AG08396 (cell line): Measurements from ENCODE around the gene ASIC2.

Experiments
- DNase-seq: peaks from one replicate; pipeline ENCODE4 v3.0.0; 2012; ENCODE audit warnings: low spot score, mixed read lengths

The ASIC2 gene

GRCh38 chr17:33287096-33287725 lies 5.9 kb downstream of the ASIC2 start:
- DNase-seq = no peak

- no peak for DNase-seq
Measured at GRCh38 chr17:33285413-33285812, 7.7 kb downstream of the ASIC2 start.

GRCh38 chr17:33284022-33284421 lies 9.1 kb downstream of the ASIC2 start:
- peak; percentile 68 for DNase-seq

- no peak for DNase-seq
Measured at GRCh38 chr17:33280162-33280943, 12.7 kb downstream of the ASIC2 start.

- no peak for DNase-seq
Measured at GRCh38 chr17:33277436-33278100, 15.5 kb downstream of the ASIC2 start.

GRCh38 chr17:33273743-33274410 lies 19.2 kb downstream of the ASIC2 start:
- DNase-seq = no peak

GRCh38 chr17:33273271-33273670 lies 19.8 kb downstream of the ASIC2 start:
- no peak for DNase-seq

- no peak for DNase-seq
Measured at GRCh38 chr17:33272438-33272837, 20.7 kb downstream of the ASIC2 start.

GRCh38 chr17:33269337-33270060 lies 23.6 kb downstream of the ASIC2 start:
- DNase-seq = no peak

GRCh38 chr17:33267851-33268548 lies 25.1 kb downstream of the ASIC2 start:
- no peak for DNase-seq

- DNase-seq = peak; percentile 61
Measured at GRCh38 chr17:33267271-33267790, 25.8 kb downstream of the ASIC2 start.

GRCh38 chr17:33266611-33267010 lies 26.5 kb downstream of the ASIC2 start:
- DNase-seq = no peak

GRCh38 chr17:33266116-33266515 lies 27.0 kb downstream of the ASIC2 start:
- no peak for DNase-seq

- no peak for DNase-seq
Measured at GRCh38 chr17:33263396-33263795, 29.7 kb downstream of the ASIC2 start.

- no peak for DNase-seq
Measured at GRCh38 chr17:33262266-33263123, 30.6 kb downstream of the ASIC2 start.

GRCh38 chr17:33261820-33262219 lies 31.3 kb downstream of the ASIC2 start:
- no peak for DNase-seq

GRCh38 chr17:33260638-33261037 lies 32.5 kb downstream of the ASIC2 start:
- DNase-seq = no peak

GRCh38 chr17:33258296-33258695 lies 34.8 kb downstream of the ASIC2 start:
- DNase-seq = no peak

- no peak for DNase-seq
Measured at GRCh38 chr17:33245183-33245582, 47.9 kb downstream of the ASIC2 start.

GRCh38 chr17:33243732-33244131 lies 49.4 kb downstream of the ASIC2 start:
- no peak for DNase-seq
